PC-9 (cell line): ENCODE results near the gene FAM83D. TPM values are rescaled to one million over a fixed set of nuclear protein-coding genes. Genes with fewer than 3 reads are reported as not detected.
A peak's percentile ranks its signal among the peaks of the same experiment; 100 is the strongest.

Experiments
- BruUV-seq: library from RNA; stranded (reverse); fragments of 400-500 nt; replicated peaks from 2 replicates; lab custom pipeline; 2021; lab: Mats Ljungman, UMichigan
- CTCF ChIA-PET: fragments of 300-600 bp; sonication (Branson Sonifier 250); formaldehyde crosslinking; loops from one replicate; lab custom pipeline; 2022; ENCODE audit warnings: antibody characterized with exemption; lab: Charles Lee
- POLR2A ChIA-PET: fragments of 300-600 bp; sonication (Branson Sonifier 250); formaldehyde crosslinking; loops from one replicate; lab custom pipeline; 2022; ENCODE audit warnings: antibody characterized with exemption; ENCODE audit not compliant: unreplicated experiment; lab: Charles Lee
- DNase-seq, 2 experiments: peaks; one replicate each; pipeline versions ENCODE4 v3.0.0 to v3.0.0-alpha.2; 2015 to 2022; ENCODE audit warnings: mixed read lengths in 1 of 2
- H2AFZ ChIP-seq: fragments of 200-600 bp; sonication (generic); 2 replicates; pipeline ENCODE4 v1.8.1; 2017; ENCODE audit warnings: antibody characterized with exemption
- H3F3A ChIP-seq: fragments of 200-600 bp; sonication (generic); 2 replicates; pipeline ENCODE4 v1.8.1; 2017; ENCODE audit warnings: antibody characterized with exemption, mild to moderate bottlenecking, low read depth; ENCODE audit not compliant: insufficient read depth
- H3K27ac ChIP-seq: fragments of 200-600 bp; sonication (generic); 2 replicates; pipeline ENCODE4 v1.6.1; 2016; ENCODE audit warnings: mixed run types
- H3K27me3 ChIP-seq: fragments of 200-600 bp; sonication (generic); 2 replicates; pipeline ENCODE4 v1.6.1; 2016; ENCODE audit warnings: low read depth, mixed run types; ENCODE audit not compliant: insufficient read depth
- H3K36me3 ChIP-seq: fragments of 200-600 bp; sonication (generic); 2 replicates; pipeline ENCODE4 v1.6.1; 2016; ENCODE audit warnings: low read depth, mixed run types
- H3K4me1 ChIP-seq: fragments of 200-600 bp; sonication (generic); replicated peaks from 2 replicates; pipeline ENCODE4 v1.6.1; 2016; ENCODE audit warnings: mixed run types; ENCODE audit not compliant: insufficient read depth
- H3K4me2 ChIP-seq: fragments of 200-600 bp; sonication (generic); 2 replicates; pipeline ENCODE4 v1.6.1; 2017; ENCODE audit warnings: mixed run types
- H3K4me3 ChIP-seq: fragments of 200-600 bp; sonication (generic); 2 replicates; pipeline ENCODE4 v1.6.1; 2016; ENCODE audit warnings: mixed run types
- H3K79me2 ChIP-seq: fragments of 200-600 bp; sonication (generic); 2 replicates; pipeline ENCODE4 v1.6.1; 2017; ENCODE audit warnings: low read depth, mixed run types
- H3K9me2 ChIP-seq: fragments of 200-600 bp; sonication (generic); 2 replicates; pipeline ENCODE4 v1.8.1; 2017; ENCODE audit warnings: mild to moderate bottlenecking; ENCODE audit not compliant: insufficient read depth
- H3K9me3 ChIP-seq: fragments of 200-600 bp; sonication (generic); 2 replicates; pipeline ENCODE4 v1.8.1; 2016; ENCODE audit warnings: low read depth; ENCODE audit not compliant: insufficient read depth
- H4K20me1 ChIP-seq: fragments of 200-600 bp; sonication (generic); 2 replicates; pipeline ENCODE4 v1.8.1; 2017; ENCODE audit not compliant: insufficient read depth
- CTCF ChIP-seq: fragments of 200-600 bp; sonication (generic); conservative IDR thresholded peaks from 2 replicates; pipeline ENCODE4 v1.6.1; 2017; ENCODE audit warnings: mixed run types, antibody characterized with exemption, mild to moderate bottlenecking, moderate library complexity
- EZH2 ChIP-seq: fragments of 200-600 bp; sonication (generic); IDR thresholded peaks from 2 replicates; pipeline ENCODE4 v1.8.0; 2017; ENCODE audit warnings: antibody characterized with exemption, low read depth
- intact Hi-C: fragments of 100-400 bp; cut with micrococcal nuclease; formaldehyde crosslinking; loops from one replicate; pipeline ENCODE4 v1.10.0; 2022; ENCODE audit not compliant: unreplicated experiment
- total RNA-seq: library from RNA; stranded (reverse); gene quantifications from 2 replicates; pipeline ENCODE4 v1.2.3, GENCODE V29; 2021

Gene FAM83D
- total RNA-seq, 1 experiment from 2014 or later = 57.3 TPM

- Histone ChIP-seq H3K4me2 (no peak overlapping the region), H3F3A (no peaks in the 10 kb centered on the region), H3K79me2 (no peaks in the 10 kb centered on the region), H3K4me1 (peaks cover 7% of the 10 kb centered on the region; the same call in 1 of the 2 replicates), H4K20me1 (no peaks in the 10 kb centered on the region), H2AFZ (no peak overlapping the region), H3K9me3 (no peaks in the 10 kb centered on the region), H3K27ac (no peak overlapping the region), H3K4me3 (no peak overlapping the region), H3K9me2 (no peaks in the 10 kb centered on the region), H3K36me3 (no peaks in the 10 kb centered on the region), H3K27me3 (peaks cover 65% of the 10 kb centered on the region)
- CTCF ChIA-PET = no interaction called here
- DNase-seq = peak in 1 of 2 experiments; percentile 33
- POLR2A ChIA-PET = no interaction called here
- no peak for TF ChIP-seq CTCF
- TF ChIP-seq EZH2 = no peak
- intact Hi-C loops = no loop called here
- BruUV-seq = no TSS peak
These were observed 8.6 kb upstream of the FAM83D start for GRCh38 chr20:38917657-38918056.

GRCh38 chr20:38918172-38918571 lies 8.0 kb upstream of the FAM83D start:
- ChIA-PET CTCF (no interaction called here), POLR2A (interaction anchor here (0.6 kb wide), 1 partner anchor 314 kb away, joined by 3 read pairs; no protein-coding TSS in a partner anchor)
- Histone ChIP-seq H3K9me3 (no peaks in the 10 kb centered on the region), H4K20me1 (no peaks in the 10 kb centered on the region), H3K27me3 (peaks cover 65% of the 10 kb centered on the region), H3K79me2 (no peaks in the 10 kb centered on the region), H2AFZ (no peak overlapping the region), H3K4me2 (no peak overlapping the region), H3K27ac (no peak overlapping the region), H3K36me3 (no peaks in the 10 kb centered on the region), H3K4me3 (no peak overlapping the region), H3K4me1 (peaks cover 7% of the 10 kb centered on the region; the same call in 1 of the 2 replicates), H3K9me2 (no peaks in the 10 kb centered on the region), H3F3A (no peaks in the 10 kb centered on the region)
- intact Hi-C loops = no loop called here
- TF ChIP-seq CTCF (no peak), EZH2 (no peak)
- BruUV-seq = no TSS peak
- DNase-seq = peak in 1 of 2 experiments; percentile 26

- ChIA-PET CTCF (no interaction called here), POLR2A (no interaction called here)
- Histone ChIP-seq H3K27ac (no peak overlapping the region), H3K4me2 (no peak overlapping the region), H4K20me1 (no peaks in the 10 kb centered on the region), H3F3A (no peaks in the 10 kb centered on the region), H2AFZ (no peak overlapping the region), H3K79me2 (no peaks in the 10 kb centered on the region), H3K9me3 (no peaks in the 10 kb centered on the region), H3K4me3 (no peak overlapping the region), H3K9me2 (no peaks in the 10 kb centered on the region), H3K36me3 (no peaks in the 10 kb centered on the region), H3K27me3 (peaks cover 59% of the 10 kb centered on the region), H3K4me1 (peaks cover 7% of the 10 kb centered on the region; the same call in 1 of the 2 replicates)
- intact Hi-C loops = no loop called here
- TF ChIP-seq EZH2 (no peak), CTCF (no peak)
- no peak for DNase-seq
- BruUV-seq = no TSS peak
These were observed 6.5 kb upstream of the FAM83D start for GRCh38 chr20:38919683-38920082.
